GM18517 (cell line): ENCODE measurements around the gene KCTD11.

Experiments used
- ATAC-seq: cut with Tn5 transposase; IDR thresholded peaks from one replicate; pipeline ENCODE4 v1.9.1; 2021; ENCODE audit warnings: mild to moderate bottlenecking, moderate library complexity; ENCODE audit not compliant: unreplicated experiment

Gene KCTD11

GRCh38 chr17:7370853-7371252 is 18.9 kb downstream of the KCTD11 start:
- no peak for ATAC-seq

- no peak for ATAC-seq
Measured at GRCh38 chr17:7374353-7374752, 22.4 kb downstream of the KCTD11 start.

GRCh38 chr17:7379134-7379533 is 27.2 kb downstream of the KCTD11 start:
- ATAC-seq: no peak

GRCh38 chr17:7380321-7380720 is 28.4 kb downstream of the KCTD11 start:
- ATAC-seq: no peak

- no peak for ATAC-seq
Measured at GRCh38 chr17:7380855-7381683, 29.1 kb downstream of the KCTD11 start, which contains the start of gene TNK1. Gene TNK1 (plus strand): TSS chr17:7381089. CDS start chr17:7382927, 1,838 bp downstream.

GRCh38 chr17:7382901-7383300 is 30.9 kb downstream of the KCTD11 start:
- no peak for ATAC-seq

GRCh38 chr17:7383371-7383741 is 31.4 kb downstream of the KCTD11 start:
- ATAC-seq: no peak

GRCh38 chr17:7383742-7384488 is 32.0 kb downstream of the KCTD11 start:
- ATAC-seq: no peak

- ATAC-seq: no peak
Measured at GRCh38 chr17:7384489-7385081, 32.6 kb downstream of the KCTD11 start.

GRCh38 chr17:7388856-7389255 is 36.9 kb downstream of the KCTD11 start:
- no peak for ATAC-seq

- ATAC-seq: no peak
Measured at GRCh38 chr17:7389924-7390910, 38.3 kb downstream of the KCTD11 start.

GRCh38 chr17:7391307-7391706 is 39.3 kb downstream of the KCTD11 start:
- no peak for ATAC-seq

- no peak for ATAC-seq
Measured at GRCh38 chr17:7392696-7393612, 41.0 kb downstream of the KCTD11 start.

- ATAC-seq: peak; percentile 50
Measured at GRCh38 chr17:7393613-7394451, 41.9 kb downstream of the KCTD11 start.

- ATAC-seq: peak; percentile 68
Measured at GRCh38 chr17:7394452-7395191, 42.7 kb downstream of the KCTD11 start, which contains the start of gene PLSCR3. Gene PLSCR3 (minus strand): TSS chr17:7394525. CDS start chr17:7394110, 415 bp downstream.

GRCh38 chr17:7396147-7396546 is 44.2 kb downstream of the KCTD11 start:
- ATAC-seq: no peak

GRCh38 chr17:7398612-7399011 is 46.6 kb downstream of the KCTD11 start:
- ATAC-seq: no peak
